Peyer's patch (tissue), 4 donors: ENCODE measurements around the gene IGF2R. TPM values are rescaled to one million over a fixed set of nuclear protein-coding genes. Genes with fewer than 3 reads are reported as not detected.

Source experiments
- DNase-seq, 3 donors: peaks; one replicate each; pipeline ENCODE4 v3.0.0-alpha.2; 2017 to 2019
- H3K27ac ChIP-seq, 4 donors: fragments of 200-600 bp; sonication (generic); one replicate each; pipeline ENCODE4 v1.5.1; 2016 to 2019
- H3K27me3 ChIP-seq, 2 donors: fragments of 200-600 bp; sonication (generic); one replicate each; pipeline ENCODE4 v1.5.1; 2019
- H3K36me3 ChIP-seq, 3 donors: fragments of 200-600 bp; sonication (generic); one replicate each; pipeline ENCODE4 v1.5.1; 2016 to 2019
- H3K4me1 ChIP-seq, 4 donors: fragments of 200-600 bp; sonication (generic); one replicate each; pipeline ENCODE4 v1.5.1; 2016 to 2019
- H3K4me3 ChIP-seq, 4 donors: fragments of 200-600 bp; sonication (generic); 1 replicate in 3 of 4; 2 replicates in 1 of 4; pipeline ENCODE4 v1.5.1; 2016 to 2019; ENCODE audit warnings: mild to moderate bottlenecking in 1 of 4
- H3K9me3 ChIP-seq, 4 donors: fragments of 200-600 bp; sonication (generic); one replicate each; pipeline ENCODE4 v1.5.1; 2016 to 2019; ENCODE audit warnings: mild to moderate bottlenecking in 1 of 4
- POLR2A ChIP-seq, 2 donors: fragments of 450-650 bp; IDR thresholded peaks; one replicate each; pipeline ENCODE4 v1.5.1; 2017; ENCODE audit warnings: antibody characterized with exemption in 2 of 2, mild to moderate bottlenecking in 2 of 2, moderate library complexity in 2 of 2
- total RNA-seq, 4 donors: library from RNA; depleted of rRNA; stranded (reverse); fragments of >200 nt; gene quantifications; one replicate each; pipeline ENCODE4 v1.1.0, GENCODE V29; 2016
- TF ChIP-seq, protein P1 (sequence below), 6 experiments: fragments of 450-650 bp in 4 of 6; fragments of 200-600 bp in 2 of 6; sonication (generic) in 1 of 6; IDR thresholded peaks; one replicate each; pipeline ENCODE4 v1.5.1; 2017 to 2019; ENCODE audit warnings: antibody characterized with exemption in 6 of 6, mild to moderate bottlenecking in 3 of 6, moderate library complexity in 1 of 6

Gene IGF2R
- total RNA-seq, 4 donors from 2014 or later: 48.7 to 86.5 (median 82.3) TPM

DNA sequence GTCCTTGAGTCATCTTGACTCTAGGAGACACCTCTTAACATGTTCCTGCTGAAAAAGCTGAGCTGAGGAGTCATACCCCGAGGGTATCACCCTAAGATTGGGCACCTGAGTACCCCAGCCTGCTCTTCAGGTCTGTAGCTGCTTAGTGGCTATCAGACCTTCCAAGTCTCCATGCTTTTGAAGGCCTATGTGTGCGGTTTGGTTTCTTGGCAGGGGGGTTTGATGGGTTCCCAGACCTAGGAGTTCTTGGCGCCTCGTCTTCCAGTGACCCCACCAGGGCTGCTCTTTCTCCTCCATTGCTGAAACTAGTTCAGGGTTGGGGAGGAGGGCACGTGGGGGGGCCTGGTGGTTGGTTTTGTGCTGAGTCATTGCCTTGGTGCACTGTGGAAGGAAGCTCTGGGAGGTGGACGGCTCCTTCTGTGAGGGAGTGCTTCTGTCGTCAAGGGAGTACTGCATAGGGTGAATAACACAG is 20.1 kb downstream of the IGF2R start:
- no peak overlapping the region for H3K4me3 ChIP-seq
- H3K27ac ChIP-seq: no peak overlapping the region
- H3K27me3 ChIP-seq: no peaks in the 10 kb centered on the region
- no peak for DNase-seq
- peaks cover 0 to 12% (median 2%) of the 10 kb centered on the region in 4 donors for H3K4me1 ChIP-seq
- peaks cover 0 to 12% (median 0%) of the 10 kb centered on the region in 3 donors for H3K36me3 ChIP-seq
- TF ChIP-seq, protein P1, sequence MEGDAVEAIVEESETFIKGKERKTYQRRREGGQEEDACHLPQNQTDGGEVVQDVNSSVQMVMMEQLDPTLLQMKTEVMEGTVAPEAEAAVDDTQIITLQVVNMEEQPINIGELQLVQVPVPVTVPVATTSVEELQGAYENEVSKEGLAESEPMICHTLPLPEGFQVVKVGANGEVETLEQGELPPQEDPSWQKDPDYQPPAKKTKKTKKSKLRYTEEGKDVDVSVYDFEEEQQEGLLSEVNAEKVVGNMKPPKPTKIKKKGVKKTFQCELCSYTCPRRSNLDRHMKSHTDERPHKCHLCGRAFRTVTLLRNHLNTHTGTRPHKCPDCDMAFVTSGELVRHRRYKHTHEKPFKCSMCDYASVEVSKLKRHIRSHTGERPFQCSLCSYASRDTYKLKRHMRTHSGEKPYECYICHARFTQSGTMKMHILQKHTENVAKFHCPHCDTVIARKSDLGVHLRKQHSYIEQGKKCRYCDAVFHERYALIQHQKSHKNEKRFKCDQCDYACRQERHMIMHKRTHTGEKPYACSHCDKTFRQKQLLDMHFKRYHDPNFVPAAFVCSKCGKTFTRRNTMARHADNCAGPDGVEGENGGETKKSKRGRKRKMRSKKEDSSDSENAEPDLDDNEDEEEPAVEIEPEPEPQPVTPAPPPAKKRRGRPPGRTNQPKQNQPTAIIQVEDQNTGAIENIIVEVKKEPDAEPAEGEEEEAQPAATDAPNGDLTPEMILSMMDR (IDR thresholded peaks at IDR 0.05): no peak
- no peak for TF ChIP-seq POLR2A (IDR thresholded peaks at IDR 0.05)
- H3K9me3 ChIP-seq: no peaks in the 10 kb centered on the region

DNA sequence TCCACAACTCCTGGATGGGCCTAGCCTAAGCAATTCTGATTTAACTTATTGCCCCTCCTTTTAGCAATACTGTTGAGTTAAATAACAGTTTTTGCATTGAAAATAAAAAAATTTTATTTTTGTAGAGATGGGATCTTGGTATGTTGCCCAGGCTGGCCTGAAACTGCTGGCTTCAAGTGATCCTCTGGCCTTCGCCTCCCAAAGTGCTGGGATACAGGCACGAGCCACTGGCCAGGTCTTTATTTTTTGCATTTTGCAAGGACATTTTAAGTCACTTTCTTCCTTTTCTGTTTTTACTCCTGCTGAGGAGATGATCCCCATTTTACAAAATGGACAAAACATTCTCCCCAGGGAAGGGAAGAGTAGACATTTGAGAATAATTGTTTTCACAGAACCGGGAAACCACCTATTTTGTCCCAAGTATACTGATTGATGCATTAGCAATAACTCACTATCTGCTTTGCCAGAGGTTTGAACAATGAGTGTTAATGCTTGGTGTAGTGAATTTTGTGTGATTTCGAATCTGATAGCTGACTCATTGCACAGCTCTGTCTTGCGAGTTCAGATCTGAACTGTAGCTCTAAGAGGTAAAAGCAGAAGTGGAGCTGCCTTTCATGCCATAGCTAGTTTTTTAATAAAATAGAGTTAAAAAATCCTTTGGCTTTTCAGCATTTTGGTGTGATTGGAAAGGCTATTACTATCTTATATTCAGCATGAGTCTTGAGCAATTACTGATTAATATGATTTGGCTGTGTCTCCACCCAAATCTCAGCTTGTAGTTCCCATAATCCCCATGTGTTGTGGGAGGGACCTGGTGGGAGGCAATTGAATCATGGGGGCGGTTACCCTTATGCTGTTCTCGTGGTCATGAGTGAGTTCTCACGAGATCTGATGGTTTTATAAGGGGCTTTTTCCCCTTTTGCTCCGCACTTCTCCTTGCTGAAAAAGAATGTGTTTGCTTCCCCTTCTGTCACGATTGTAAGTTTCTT is 20.9 kb downstream of the IGF2R start:
- H3K27me3 ChIP-seq: no peaks in the 10 kb centered on the region
- no peak for DNase-seq
- H3K9me3 ChIP-seq: no peaks in the 10 kb centered on the region
- H3K4me1 ChIP-seq: peaks cover 0 to 12% (median 2%) of the 10 kb centered on the region in 4 donors
- peaks cover 0 to 12% (median 0%) of the 10 kb centered on the region in 3 donors for H3K36me3 ChIP-seq
- TF ChIP-seq, protein P1 (IDR thresholded peaks at IDR 0.05): no peak
- no peak for TF ChIP-seq POLR2A (IDR thresholded peaks at IDR 0.05)
- no peak overlapping the region for H3K4me3 ChIP-seq
- H3K27ac ChIP-seq: no peak overlapping the region

DNA sequence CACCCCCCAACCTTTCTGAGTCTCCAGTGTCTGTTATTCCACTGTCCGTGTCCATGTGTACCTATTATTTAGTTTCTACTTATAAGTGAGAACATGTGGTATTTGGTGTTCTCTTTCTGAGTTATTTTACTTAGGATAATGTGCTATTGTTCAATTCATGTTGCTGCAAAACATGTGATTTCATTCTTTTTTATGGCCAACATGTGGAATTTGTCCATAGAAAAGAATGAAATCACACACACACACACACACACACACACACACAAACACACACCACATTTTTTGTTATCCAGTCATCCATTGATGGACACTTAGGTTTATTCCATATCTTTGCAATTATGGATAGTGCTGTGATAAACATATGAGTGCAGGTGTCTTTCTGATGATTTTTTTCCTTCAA is 23.5 kb downstream of the IGF2R start:
- Histone ChIP-seq H3K4me1 (peaks cover 0 to 12% (median 2%) of the 10 kb centered on the region in 4 donors), H3K27ac (no peak overlapping the region), H3K9me3 (no peaks in the 10 kb centered on the region), H3K36me3 (peaks cover 0 to 20% (median 0%) of the 10 kb centered on the region in 3 donors), H3K27me3 (no peaks in the 10 kb centered on the region), H3K4me3 (no peak overlapping the region)
- DNase-seq: no peak
- TF ChIP-seq POLR2A (IDR thresholded peaks at IDR 0.05): no peak
- TF ChIP-seq, protein P1 (IDR thresholded peaks at IDR 0.05): no peak

DNA sequence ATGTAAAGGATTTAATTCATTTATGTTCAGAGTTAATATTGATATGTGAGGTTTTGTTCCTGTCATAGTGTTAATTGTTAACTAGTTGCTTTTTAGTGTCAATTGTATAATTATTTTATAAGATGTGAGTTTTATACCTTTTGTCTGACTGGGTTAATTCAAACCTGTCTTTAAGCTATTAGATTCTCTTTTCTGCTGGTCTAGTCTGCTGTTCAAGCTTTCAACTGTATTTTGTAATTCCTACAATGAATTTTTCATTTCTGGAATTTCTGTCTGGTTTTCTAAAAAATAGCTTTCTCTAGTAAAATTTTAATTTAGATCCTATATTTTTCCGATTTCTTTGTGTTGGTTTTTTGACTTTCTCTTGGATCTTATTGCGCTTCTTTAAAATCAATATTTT is 26.5 kb downstream of the IGF2R start:
- no peak overlapping the region for H3K4me3 ChIP-seq
- no peak for TF ChIP-seq POLR2A (IDR thresholded peaks at IDR 0.05)
- TF ChIP-seq, protein P1 (IDR thresholded peaks at IDR 0.05): no peak
- DNase-seq: no peak
- H3K36me3 ChIP-seq: peaks cover 0 to 20% (median 0%) of the 10 kb centered on the region in 3 donors
- H3K4me1 ChIP-seq: no peaks in the 10 kb centered on the region
- no peaks in the 10 kb centered on the region for H3K9me3 ChIP-seq
- H3K27me3 ChIP-seq: no peaks in the 10 kb centered on the region
- H3K27ac ChIP-seq: no peak overlapping the region

DNA sequence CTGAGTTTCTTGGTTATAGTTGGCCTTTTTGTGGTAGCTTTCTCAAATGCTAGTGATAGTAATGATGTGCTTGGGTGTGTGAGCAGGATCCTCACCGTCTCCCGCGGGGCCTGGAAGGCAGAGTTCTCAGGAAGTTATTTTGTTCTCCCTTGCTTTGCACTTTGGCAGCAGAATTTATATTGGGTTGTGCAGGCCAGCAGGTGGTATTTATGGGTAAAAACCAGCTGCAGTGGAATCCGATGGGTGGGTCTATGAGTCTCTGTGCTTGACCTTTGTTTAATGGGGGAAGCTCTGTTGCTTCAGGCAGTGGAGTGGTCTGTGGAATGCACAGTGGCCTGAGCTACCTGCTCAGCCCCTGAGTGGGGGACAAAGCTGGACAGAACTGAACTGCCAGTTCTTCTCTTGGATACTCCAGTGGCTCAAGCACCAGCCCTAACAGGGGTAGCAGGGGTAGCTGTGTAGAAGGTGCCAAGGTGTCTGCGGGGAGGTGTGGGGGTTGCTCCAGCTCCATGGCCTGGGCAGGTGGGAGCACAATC is 27.3 kb downstream of the IGF2R start:
- TF ChIP-seq, protein P1 (IDR thresholded peaks at IDR 0.05): no peak
- no peak for TF ChIP-seq POLR2A (IDR thresholded peaks at IDR 0.05)
- no peak overlapping the region for H3K27ac ChIP-seq
- peaks cover 0 to 20% (median 0%) of the 10 kb centered on the region in 3 donors for H3K36me3 ChIP-seq
- no peak for DNase-seq
- H3K9me3 ChIP-seq: no peaks in the 10 kb centered on the region
- no peak overlapping the region for H3K4me3 ChIP-seq
- no peaks in the 10 kb centered on the region for H3K4me1 ChIP-seq
- no peaks in the 10 kb centered on the region for H3K27me3 ChIP-seq
